Liver (tissue), 9 donors: ENCODE results near the gene NDFIP2. TPM values are rescaled to one million over a fixed set of nuclear protein-coding genes. Genes with fewer than 3 reads are reported as not detected.
"Not testable (repeated sequence)": the region's sequence is repeated elsewhere in the genome, so short reads cannot be mapped to it uniquely, and the experiment has no call there.

Experiments used
- DNase-seq: peaks from one replicate; pipeline ENCODE4 v3.0.0-alpha.2; 2017; ENCODE audit warnings: low spot score
- H3K27ac ChIP-seq, 2 donors: one replicate each; pipeline ENCODE4 v1.7.0; 2013; ENCODE audit warnings: inconsistent platforms in 2 of 2, low read length in 2 of 2, control low read depth in 1 of 2, low read depth in 1 of 2, mild to moderate bottlenecking in 1 of 2
- H3K27me3 ChIP-seq, 4 donors: one replicate each; pipeline versions ENCODE4 v1.6.1 to v1.7.0; 2013; ENCODE audit warnings: low read length in 3 of 4, inconsistent platforms in 1 of 4, mild to moderate bottlenecking in 1 of 4, moderate library complexity in 1 of 4; ENCODE audit not compliant: control insufficient read depth in 4 of 4, insufficient read depth in 4 of 4
- H3K36me3 ChIP-seq, 4 donors: one replicate each; pipeline versions ENCODE4 v1.6.1 to v1.7.0; 2013; ENCODE audit warnings: low read length in 3 of 4, mild to moderate bottlenecking in 3 of 4, low read depth in 1 of 4, moderate library complexity in 1 of 4; ENCODE audit not compliant: control insufficient read depth in 4 of 4, insufficient read depth in 3 of 4
- H3K4me1 ChIP-seq, 4 donors: one replicate each; pipeline versions ENCODE4 v1.6.1 to v1.7.0; 2013; ENCODE audit warnings: low read length in 3 of 4, mild to moderate bottlenecking in 3 of 4, moderate library complexity in 1 of 4; ENCODE audit not compliant: control insufficient read depth in 4 of 4, insufficient read depth in 4 of 4
- H3K4me3 ChIP-seq, 3 donors: one replicate each; pipeline versions ENCODE4 v1.6.1 to v1.7.0; 2013; ENCODE audit warnings: low read length in 3 of 3, control low read depth in 1 of 3, low read depth in 1 of 3, mild to moderate bottlenecking in 1 of 3
- H3K9ac ChIP-seq, 2 donors: one replicate each; pipeline ENCODE4 v1.7.0; 2013; ENCODE audit warnings: low read length in 2 of 2, mild to moderate bottlenecking in 2 of 2, moderate library complexity in 2 of 2, control low read depth in 1 of 2, low read depth in 1 of 2
- H3K9me3 ChIP-seq, 4 donors: one replicate each; pipeline versions ENCODE4 v1.6.1 to v1.7.0; 2013; ENCODE audit warnings: low read length in 3 of 4; ENCODE audit not compliant: control insufficient read depth in 4 of 4
- ATF3 ChIP-seq: IDR thresholded peaks from 2 replicates; pipeline ENCODE4 v1.6.1; 2016; ENCODE audit warnings: antibody characterized with exemption
- CTCF ChIP-seq: fragments of 150-350 bp; IDR thresholded peaks from 2 replicates; pipeline ENCODE4 v1.5.1; 2017; ENCODE audit warnings: improper control_type of control experiment, low read depth, low read length; ENCODE audit not compliant: missing input control
- EGR1 ChIP-seq, 2 donors: IDR thresholded peaks; 2 replicates each; pipeline ENCODE4 v1.6.1; 2016 to 2018; ENCODE audit warnings: antibody characterized with exemption in 2 of 2, low read depth in 2 of 2
- FOXA1 ChIP-seq: IDR thresholded peaks from 2 replicates; pipeline ENCODE4 v1.6.1; 2016; ENCODE audit warnings: antibody characterized with exemption
- FOXA2 ChIP-seq: IDR thresholded peaks from 2 replicates; pipeline ENCODE4 v1.6.1; 2016; ENCODE audit warnings: antibody characterized with exemption
- GABPA ChIP-seq, 2 donors: IDR thresholded peaks in 1 of 2; conservative IDR thresholded peaks in 1 of 2; 2 replicates each; pipeline ENCODE4 v1.6.1; 2016; ENCODE audit warnings: antibody characterized with exemption in 2 of 2, mild to moderate bottlenecking in 1 of 2, moderate library complexity in 1 of 2
- HNF4A ChIP-seq, 2 donors: conservative IDR thresholded peaks; 2 replicates each; pipeline ENCODE4 v1.6.1; 2016; ENCODE audit warnings: antibody characterized with exemption in 2 of 2, mild to moderate bottlenecking in 2 of 2
- HNF4G ChIP-seq: IDR thresholded peaks from 2 replicates; pipeline ENCODE4 v1.6.1; 2016; ENCODE audit warnings: antibody characterized with exemption
- JUND ChIP-seq, 2 donors: IDR thresholded peaks; 2 replicates each; pipeline ENCODE4 v1.6.1; 2016; ENCODE audit warnings: antibody characterized with exemption in 2 of 2
- NR2F2 ChIP-seq: IDR thresholded peaks from 2 replicates; pipeline ENCODE4 v1.6.1; 2016; ENCODE audit warnings: antibody characterized with exemption
- RAD21 ChIP-seq, 2 donors: IDR thresholded peaks; 2 replicates each; pipeline ENCODE4 v1.6.1; 2016; ENCODE audit warnings: antibody characterized with exemption in 2 of 2, mild to moderate bottlenecking in 2 of 2
- REST ChIP-seq: IDR thresholded peaks from 2 replicates; pipeline ENCODE4 v1.6.1; 2016; ENCODE audit warnings: antibody characterized with exemption, mild to moderate bottlenecking
- RXRA ChIP-seq, 2 donors: IDR thresholded peaks; 2 replicates each; pipeline ENCODE4 v1.6.1; 2017 to 2018; ENCODE audit warnings: antibody characterized with exemption in 2 of 2, mild to moderate bottlenecking in 1 of 2
- SP1 ChIP-seq: IDR thresholded peaks from 2 replicates; pipeline ENCODE4 v1.6.1; 2018; ENCODE audit warnings: antibody characterized with exemption, mild to moderate bottlenecking
- TAF1 ChIP-seq: conservative IDR thresholded peaks from 2 replicates; pipeline ENCODE4 v1.6.1; 2016; ENCODE audit warnings: antibody characterized with exemption, mild to moderate bottlenecking
- YY1 ChIP-seq: IDR thresholded peaks from 2 replicates; pipeline ENCODE4 v1.6.1; 2016; ENCODE audit warnings: antibody characterized with exemption, mild to moderate bottlenecking
- WGBS: extraction: QIAGEN DNeasy Blood & Tissue Kit; methylation state at CpG from one replicate; pipeline ENCODE4 v1.1.7; 2013; 5-methylcytosine and 5-hydroxymethylcytosine counted together
- polyA plus RNA-seq, 2 donors: library from polyadenylated mRNA; stranded (reverse) in 1 of 2; unstranded in 1 of 2; fragments of 200-250 nt in 1 of 2; fragments of >200 nt in 1 of 2; fragmentation: Nextera tagmentation in 1 of 2; extraction: Ambion mirVana in 1 of 2; gene quantifications; one replicate each; pipeline versions ENCODE4 v1.2.1 to v1.2.3, GENCODE V29; 2013 to 2015
- total RNA-seq, 2 donors: library from RNA; depleted of rRNA; stranded (reverse); fragments of >200 nt; gene quantifications; one replicate each; pipeline ENCODE4 v1.2.3, GENCODE V29; 2014
- TF ChIP-seq, protein P1 (sequence below): IDR thresholded peaks from 2 replicates; pipeline ENCODE4 v1.6.1; 2016; ENCODE audit warnings: antibody characterized with exemption
- TF ChIP-seq, protein P2 (sequence below): IDR thresholded peaks from 2 replicates; pipeline ENCODE4 v1.6.1; 2016; ENCODE audit warnings: antibody characterized with exemption
- donor health status: healthy.
- donor health status: healthy.
- donor health status: healthy.
- donor health status: healthy.
- donor health status: healthy.

The NDFIP2 gene
- total and polyA plus RNA-seq, 4 donors = 15.5 to 22.2 (median 16.3) TPM

GRCh38 chr13:79571147-79571546 is 90.2 kb downstream of the NDFIP2 start:
- H3K27ac ChIP-seq = no peak overlapping the region
- no peaks in the 10 kb centered on the region for H3K27me3 ChIP-seq
- H3K9ac ChIP-seq = no peak overlapping the region
- 75% methylated on average over 1 of the region's 1 CpG for WGBS
- no peaks in the 10 kb centered on the region for H3K36me3 ChIP-seq
- no peak overlapping the region for H3K4me3 ChIP-seq
- no peaks in the 10 kb centered on the region for H3K9me3 ChIP-seq
- TF ChIP-seq HNF4A (conservative IDR thresholded peaks at IDR 0.05) (no peak), ATF3 (no peak), SP1 (no peak), GABPA (IDR thresholded peaks at IDR 0.05 in 1 of 2, conservative IDR thresholded peaks at IDR 0.05 in 1 of 2) (no peak), YY1 (no peak), RXRA (IDR thresholded peaks at IDR 0.05) (no peak), REST (no peak), CTCF (no peak), FOXA2 (no peak), JUND (IDR thresholded peaks at IDR 0.05) (no peak), TAF1 (no peak), EGR1 (IDR thresholded peaks at IDR 0.05; ENCODE audit: low read depth in 2 of 2) (no peak), NR2F2 (no peak), FOXA1 (no peak), RAD21 (IDR thresholded peaks at IDR 0.05) (no peak), HNF4G (no peak)
- TF ChIP-seq, protein P1, sequence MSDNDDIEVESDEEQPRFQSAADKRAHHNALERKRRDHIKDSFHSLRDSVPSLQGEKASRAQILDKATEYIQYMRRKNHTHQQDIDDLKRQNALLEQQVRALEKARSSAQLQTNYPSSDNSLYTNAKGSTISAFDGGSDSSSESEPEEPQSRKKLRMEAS = no peak
- TF ChIP-seq, protein P2, sequence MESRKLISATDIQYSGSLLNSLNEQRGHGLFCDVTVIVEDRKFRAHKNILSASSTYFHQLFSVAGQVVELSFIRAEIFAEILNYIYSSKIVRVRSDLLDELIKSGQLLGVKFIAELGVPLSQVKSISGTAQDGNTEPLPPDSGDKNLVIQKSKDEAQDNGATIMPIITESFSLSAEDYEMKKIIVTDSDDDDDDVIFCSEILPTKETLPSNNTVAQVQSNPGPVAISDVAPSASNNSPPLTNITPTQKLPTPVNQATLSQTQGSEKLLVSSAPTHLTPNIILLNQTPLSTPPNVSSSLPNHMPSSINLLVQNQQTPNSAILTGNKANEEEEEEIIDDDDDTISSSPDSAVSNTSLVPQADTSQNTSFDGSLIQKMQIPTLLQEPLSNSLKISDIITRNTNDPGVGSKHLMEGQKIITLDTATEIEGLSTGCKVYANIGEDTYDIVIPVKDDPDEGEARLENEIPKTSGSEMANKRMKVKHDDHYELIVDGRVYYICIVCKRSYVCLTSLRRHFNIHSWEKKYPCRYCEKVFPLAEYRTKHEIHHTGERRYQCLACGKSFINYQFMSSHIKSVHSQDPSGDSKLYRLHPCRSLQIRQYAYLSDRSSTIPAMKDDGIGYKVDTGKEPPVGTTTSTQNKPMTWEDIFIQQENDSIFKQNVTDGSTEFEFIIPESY = no peak
- DNase-seq = no peak
- no peaks in the 10 kb centered on the region for H3K4me1 ChIP-seq

- H3K27ac ChIP-seq, H3K4me3 ChIP-seq, DNase-seq, H3K4me1 ChIP-seq, H3K9me3 ChIP-seq, H3K36me3 ChIP-seq, H3K27me3 ChIP-seq, H3K9ac ChIP-seq: not testable (repeated sequence)
These were observed 92.9 kb downstream of the NDFIP2 start for GRCh38 chr13:79573892-79574291.
